Gastrocnemius medialis (tissue), 4 donors: ENCODE data around the gene EPN3. TPM values are rescaled to one million over a fixed set of nuclear protein-coding genes. Genes with fewer than 3 reads are reported as not detected.
A peak's percentile ranks its signal among the peaks of the same experiment; 100 is the strongest.

Source experiments
- ATAC-seq, 2 donors: fragments of 150-250 bp; one replicate each; pipeline ENCODE4 v1.9.1; 2016
- DNase-seq, 2 donors: peaks; one replicate each; pipeline ENCODE4 v3.0.0-alpha.2; 2019
- H3K27ac ChIP-seq, 4 donors: fragments of 200-600 bp; sonication (generic); 1 replicate in 1 of 4; 2 replicates in 3 of 4; pipeline ENCODE4 v1.5.1; 2016 to 2018; ENCODE audit warnings: mild to moderate bottlenecking in 2 of 4, moderate library complexity in 1 of 4
- H3K27me3 ChIP-seq, 3 donors: fragments of 200-600 bp; sonication (generic) in 2 of 3; 1 replicate in 1 of 3; 2 replicates in 2 of 3; pipeline versions ENCODE4 v1.5.1 to v1.6.0; 2016 to 2019; ENCODE audit warnings: mild to moderate bottlenecking in 1 of 3, moderate library complexity in 1 of 3
- H3K36me3 ChIP-seq, 2 donors: fragments of 200-600 bp; sonication (generic) in 1 of 2; one replicate each; pipeline ENCODE4 v1.5.1; 2017 to 2018
- H3K4me1 ChIP-seq, 2 donors: fragments of 200-600 bp; sonication (generic) in 1 of 2; one replicate each; pipeline ENCODE4 v1.5.1; 2016 to 2017; ENCODE audit warnings: mild to moderate bottlenecking in 2 of 2
- H3K4me3 ChIP-seq, 4 donors: fragments of 200-600 bp; sonication (generic) in 3 of 4; 1 replicate in 1 of 4; 2 replicates in 3 of 4; pipeline ENCODE4 v1.5.1; 2016 to 2019; ENCODE audit warnings: mild to moderate bottlenecking in 2 of 4
- H3K9me3 ChIP-seq, 3 donors: fragments of 200-600 bp; sonication (generic) in 2 of 3; 1 replicate in 1 of 3; 2 replicates in 2 of 3; pipeline ENCODE4 v1.5.1; 2016 to 2019
- POLR2A ChIP-seq, 2 donors: fragments of 450-650 bp; IDR thresholded peaks; one replicate each; pipeline ENCODE4 v1.6.1; 2017; ENCODE audit warnings: antibody characterized with exemption in 2 of 2, mild to moderate bottlenecking in 2 of 2, moderate library complexity in 2 of 2
- in situ Hi-C, 4 donors: fragments of 200-750 bp; cut with MboI; loops; one replicate each; pipeline versions ENCODE4 v1.15.0 to v1.8.0; 2017; ENCODE audit warnings: low sequenced_read_pairs in 4 of 4
- intact Hi-C: fragments of 100-400 bp; cut with DNase I; formaldehyde crosslinking; loops from one replicate; pipeline ENCODE4 v1.15.1; 2023; ENCODE audit warnings: low total_unique reads
- total RNA-seq, 4 donors: library from RNA; depleted of rRNA; stranded (reverse); fragments of >200 nt; gene quantifications; one replicate each; pipeline versions ENCODE4 v1.1.0 to v1.2.3, GENCODE V29; 2016
- TF ChIP-seq, protein P1 (sequence below), 5 experiments: fragments of 450-650 bp in 3 of 5; fragments of 200-600 bp in 2 of 5; sonication (generic) in 2 of 5; IDR thresholded peaks in 4 of 5; conservative IDR thresholded peaks in 1 of 5; 1 replicate in 4 of 5; 2 replicates in 1 of 5; pipeline ENCODE4 v1.5.1; 2016 to 2019; ENCODE audit warnings: antibody characterized with exemption in 5 of 5, mild to moderate bottlenecking in 3 of 5, moderate library complexity in 3 of 5

Gene EPN3
- not detected for total RNA-seq

DNA sequence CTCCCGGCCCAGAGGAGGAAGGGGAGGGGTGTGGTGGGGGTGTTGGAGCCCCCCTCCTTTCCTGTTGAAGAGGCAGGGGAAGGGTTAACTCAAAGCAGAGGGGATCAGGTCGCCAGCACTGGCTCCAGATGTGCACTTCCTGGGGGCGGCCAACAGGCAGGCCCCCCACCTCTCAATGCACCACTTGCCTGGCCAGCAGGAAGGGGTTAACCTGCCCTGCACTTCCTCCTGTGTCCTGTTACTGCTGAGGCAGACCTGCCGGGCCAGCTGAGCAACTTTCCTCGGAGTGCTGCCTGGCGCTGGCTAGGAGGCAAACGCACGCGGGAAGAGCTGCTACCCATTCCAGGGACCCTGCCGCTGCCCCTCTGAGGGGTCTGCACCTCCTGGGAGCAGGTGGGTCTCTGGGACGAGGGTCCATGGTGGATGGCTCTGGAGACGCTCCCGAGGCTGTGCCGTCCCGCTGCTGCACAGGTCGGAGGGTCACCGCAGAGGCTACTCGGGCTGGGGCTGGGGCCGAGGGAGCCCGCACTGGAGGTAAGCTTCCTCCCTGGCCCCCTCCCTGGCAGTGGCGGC lies at the start of gene EPN3:
EPN3 (plus strand) TSS at position 284 of the 573 bp plus-strand sequence. CDS start 3,822 bp downstream, outside the sequence.
- in situ Hi-C loops (loop anchor here in 2 of 4 donors (25.0 kb wide), 2 partner anchors 105 to 305 kb away; partner anchors contain the start of genes ABCC3 (in 1 of the 2) and WFIKKN2 (in 1 of the 2)), intact Hi-C loops (no loop called here)
- H3K27ac ChIP-seq: no peak within 1 kb of the TSS
- TF ChIP-seq POLR2A (IDR thresholded peaks at IDR 0.05): no peak
- TF ChIP-seq, protein P1, sequence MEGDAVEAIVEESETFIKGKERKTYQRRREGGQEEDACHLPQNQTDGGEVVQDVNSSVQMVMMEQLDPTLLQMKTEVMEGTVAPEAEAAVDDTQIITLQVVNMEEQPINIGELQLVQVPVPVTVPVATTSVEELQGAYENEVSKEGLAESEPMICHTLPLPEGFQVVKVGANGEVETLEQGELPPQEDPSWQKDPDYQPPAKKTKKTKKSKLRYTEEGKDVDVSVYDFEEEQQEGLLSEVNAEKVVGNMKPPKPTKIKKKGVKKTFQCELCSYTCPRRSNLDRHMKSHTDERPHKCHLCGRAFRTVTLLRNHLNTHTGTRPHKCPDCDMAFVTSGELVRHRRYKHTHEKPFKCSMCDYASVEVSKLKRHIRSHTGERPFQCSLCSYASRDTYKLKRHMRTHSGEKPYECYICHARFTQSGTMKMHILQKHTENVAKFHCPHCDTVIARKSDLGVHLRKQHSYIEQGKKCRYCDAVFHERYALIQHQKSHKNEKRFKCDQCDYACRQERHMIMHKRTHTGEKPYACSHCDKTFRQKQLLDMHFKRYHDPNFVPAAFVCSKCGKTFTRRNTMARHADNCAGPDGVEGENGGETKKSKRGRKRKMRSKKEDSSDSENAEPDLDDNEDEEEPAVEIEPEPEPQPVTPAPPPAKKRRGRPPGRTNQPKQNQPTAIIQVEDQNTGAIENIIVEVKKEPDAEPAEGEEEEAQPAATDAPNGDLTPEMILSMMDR (IDR thresholded peaks at IDR 0.05 in 4 of 5, conservative IDR thresholded peaks at IDR 0.05 in 1 of 5): no peak
- ATAC-seq (no peak), DNase-seq (no peak)
- no peaks in the 10 kb centered on the region for H3K9me3 ChIP-seq
- no peak within 1 kb of the TSS for H3K4me3 ChIP-seq
- peaks cover 8 to 20% of the 10 kb centered on the region in 2 donors for H3K4me1 ChIP-seq
- H3K27me3 ChIP-seq: peaks cover 14 to 25% (median 23%) of the 10 kb centered on the region in 3 donors
- no peaks in the 10 kb centered on the region for H3K36me3 ChIP-seq

DNA sequence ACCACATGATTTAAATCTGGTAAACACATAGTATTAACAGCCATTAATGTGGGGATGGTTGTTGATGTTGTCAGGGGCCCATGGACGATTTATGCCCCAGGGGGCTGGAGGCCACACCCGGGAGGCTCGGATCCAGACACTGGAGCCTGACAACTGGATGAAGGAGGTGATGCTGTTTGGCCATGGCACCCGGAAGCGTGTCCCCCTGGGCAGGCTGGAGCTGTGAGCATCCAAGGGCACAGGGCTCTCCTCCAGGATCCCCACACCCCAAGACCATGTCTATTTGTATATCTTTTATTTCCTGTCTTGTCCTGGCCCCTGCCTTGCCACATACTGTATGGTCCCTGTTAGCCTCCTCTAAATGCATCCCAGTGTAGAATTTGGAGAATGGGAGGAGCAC lies 49.3 kb upstream of the EPN3 start:
- Histone ChIP-seq H3K36me3 (peaks cover 0 to 40% of the 10 kb centered on the region in 2 donors), H3K9me3 (no peaks in the 10 kb centered on the region), H3K4me3 (no peak overlapping the region), H3K27ac (peak overlapping the region; percentile 95 to 98 (median 97)), H3K27me3 (no peaks in the 10 kb centered on the region), H3K4me1 (peaks cover 24 to 32% of the 10 kb centered on the region in 2 donors)
- ATAC-seq (no peak), DNase-seq (no peak)
- TF ChIP-seq, protein P1 (IDR thresholded peaks at IDR 0.05 in 4 of 5, conservative IDR thresholded peaks at IDR 0.05 in 1 of 5): no peak
- TF ChIP-seq POLR2A (IDR thresholded peaks at IDR 0.05): no peak
- in situ Hi-C loops (loop anchor here in 2 of 4 donors (10.0 to 25.0 kb wide), 2 partner anchors 96 to 222 kb away; partner anchors contain the start of genes ANKRD40 (in 1 of the 2) and LRRC59 (in 1 of the 2)), intact Hi-C loops (loop anchor here (2.0 to 10.0 kb wide), 3 partner anchors 26 to 222 kb away; partner anchors contain the start of genes ANKRD40 and MYCBPAP)

DNA sequence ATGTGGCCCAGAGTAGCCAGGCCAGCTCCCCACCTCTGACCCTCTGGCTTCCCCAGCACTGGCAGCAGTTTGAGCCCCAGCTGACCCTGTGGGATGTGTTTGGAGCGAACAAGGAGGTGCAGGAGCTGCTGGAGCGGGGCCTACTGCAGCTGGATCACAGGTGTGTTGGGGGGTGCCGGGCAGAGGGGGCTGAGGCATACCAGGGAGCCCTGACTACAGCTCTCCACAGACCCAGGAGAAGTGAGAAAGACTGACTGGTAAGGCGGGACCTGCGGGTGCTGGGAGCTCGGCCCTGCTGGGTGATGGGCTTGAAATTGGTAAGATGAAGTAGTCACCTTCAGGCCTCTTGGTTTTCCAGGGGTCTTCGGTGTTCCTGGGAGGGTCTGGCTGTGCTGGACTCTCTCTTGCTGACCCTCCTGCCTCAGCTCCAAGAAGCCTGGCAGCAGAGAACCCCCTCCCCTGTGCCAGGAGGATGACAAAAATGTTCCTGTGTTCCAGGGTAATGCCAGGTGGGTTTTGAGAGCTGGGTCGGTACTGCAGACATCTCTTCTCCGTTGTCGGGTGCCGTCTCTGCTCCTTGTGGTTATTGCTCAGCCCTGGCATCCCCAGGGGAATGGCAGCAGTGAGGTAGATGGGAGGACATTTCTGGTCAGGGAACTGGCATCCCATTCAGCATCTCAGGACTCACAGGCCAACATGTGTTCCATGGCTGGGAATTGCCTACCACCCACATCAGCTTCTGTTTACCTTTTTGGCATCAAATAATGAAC lies 48.0 kb upstream of the EPN3 start:
- intact Hi-C loops (loop anchor here (5.0 to 10.0 kb wide), 2 partner anchors 122 to 220 kb away; partner anchors contain the start of gene ANKRD40), in situ Hi-C loops (loop anchor here in 3 of 4 donors (5.0 to 25.0 kb wide), 3 partner anchors 97 to 220 kb away; partner anchors contain the start of genes ANKRD40 (in 1 of the 3) and LRRC59 (in 1 of the 3))
- ATAC-seq (no peak), DNase-seq (no peak)
- peaks cover 18 to 28% of the 10 kb centered on the region in 2 donors for H3K4me1 ChIP-seq
- H3K27me3 ChIP-seq: no peaks in the 10 kb centered on the region
- H3K9me3 ChIP-seq: no peaks in the 10 kb centered on the region
- peaks cover 0 to 40% of the 10 kb centered on the region in 2 donors for H3K36me3 ChIP-seq
- H3K27ac ChIP-seq: no peak overlapping the region
- no peak overlapping the region for H3K4me3 ChIP-seq
- TF ChIP-seq POLR2A (IDR thresholded peaks at IDR 0.05): no peak
- TF ChIP-seq, protein P1 (IDR thresholded peaks at IDR 0.05 in 4 of 5, conservative IDR thresholded peaks at IDR 0.05 in 1 of 5): no peak

DNA sequence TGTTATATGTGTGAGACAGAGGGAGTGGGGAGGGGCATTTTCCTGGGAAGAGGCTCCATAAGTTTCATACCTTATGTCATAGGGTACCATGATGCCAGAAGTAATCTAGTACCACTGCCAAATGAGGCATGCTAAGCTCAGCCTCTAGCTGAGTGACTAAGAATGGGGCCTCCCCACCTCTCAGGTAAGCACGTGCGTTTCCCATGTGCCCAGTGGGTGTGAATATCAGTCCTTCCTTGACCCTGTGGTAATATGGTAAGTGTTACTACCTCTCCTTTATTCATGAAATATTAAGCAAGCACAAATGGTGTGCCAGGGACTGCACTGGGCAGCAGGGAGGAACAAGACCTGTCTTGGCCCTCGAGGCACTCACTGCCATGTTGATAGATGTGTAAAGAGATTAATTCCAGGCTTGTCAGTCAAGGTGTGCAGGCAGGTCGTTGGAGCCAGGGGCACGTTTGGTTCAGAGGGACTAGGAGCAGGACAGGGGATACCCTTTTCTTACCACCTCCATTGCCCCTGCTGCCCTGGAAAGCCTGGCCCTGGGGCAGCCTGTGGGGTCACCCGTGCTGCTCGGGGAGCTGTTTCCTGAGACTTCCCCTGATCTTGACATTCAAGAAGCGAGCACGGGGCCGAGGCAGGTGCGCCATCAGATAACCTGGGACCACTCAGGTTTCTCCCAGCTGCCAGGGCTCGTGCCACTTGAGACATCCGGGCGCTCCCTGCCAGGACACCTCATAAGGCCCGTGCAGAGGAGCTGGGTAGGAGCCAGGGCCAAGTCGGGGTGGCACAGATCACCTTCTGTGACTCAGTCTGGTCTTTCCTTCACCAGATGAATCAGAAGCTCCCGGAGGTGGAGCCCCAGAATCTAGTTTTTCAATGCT lies 45.1 kb upstream of the EPN3 start:
- in situ Hi-C loops (loop anchor here in 3 of 4 donors (5.0 to 25.0 kb wide), 3 partner anchors 100 to 217 kb away; partner anchors contain the start of genes ANKRD40 (in 1 of the 3) and LRRC59 (in 1 of the 3)), intact Hi-C loops (loop anchor here (10.0 kb wide), 1 partner anchor 217 kb away; the partner anchor contains the start of gene ANKRD40)
- H3K4me3 ChIP-seq: no peak overlapping the region
- H3K36me3 ChIP-seq: peaks cover 0 to 36% of the 10 kb centered on the region in 2 donors
- no peaks in the 10 kb centered on the region for H3K9me3 ChIP-seq
- DNase-seq: peak; percentile 53 to 69
- H3K4me1 ChIP-seq: peaks cover 4 to 9% of the 10 kb centered on the region in 2 donors
- H3K27me3 ChIP-seq: no peaks in the 10 kb centered on the region
- peak overlapping the region in 3 of 4 donors; percentile 5 to 67 (median 55) for H3K27ac ChIP-seq
- TF ChIP-seq, protein P1 (IDR thresholded peaks at IDR 0.05 in 4 of 5, conservative IDR thresholded peaks at IDR 0.05 in 1 of 5): no peak
- no peak for TF ChIP-seq POLR2A (IDR thresholded peaks at IDR 0.05)
- peak; percentile 53 to 67 for ATAC-seq
